ENCODE results near the gene ATG12.

DNA sequence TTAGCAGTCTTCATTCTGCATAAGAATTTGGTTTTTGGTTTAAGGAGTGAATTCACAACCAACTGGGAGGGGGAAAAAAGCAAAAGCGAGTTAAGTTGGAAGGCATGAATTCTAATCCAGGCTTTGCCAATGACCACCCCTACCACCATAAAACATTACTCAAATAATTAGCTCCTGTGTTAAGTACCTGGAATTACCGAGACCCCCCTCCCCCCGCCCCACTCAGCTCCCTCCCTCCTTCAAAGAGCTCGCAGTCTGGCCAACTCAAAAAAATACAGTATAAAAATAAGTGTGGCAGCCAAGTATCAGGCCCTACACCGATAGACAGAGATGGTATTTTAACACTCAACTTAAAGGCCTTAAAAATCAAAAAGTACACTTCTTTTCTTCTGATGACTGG is 492 bp downstream of the ATG12 start:
- TF ChIP-seq RFX5 (IDR thresholded peaks at IDR 0.05; ENCODE audit: low read length) (no peak), ZBTB33 (IDR thresholded peaks at IDR 0.05; ENCODE audit: borderline replicate concordance, low read depth) (no peak), POLR2AphosphoS5 (IDR thresholded peaks at IDR 0.05; ENCODE audit: low read depth, low read length) (no peak), SIN3A (IDR thresholded peaks at IDR 0.05; ENCODE audit: borderline replicate concordance, low read depth, low read length) (no peak), USF2 (IDR thresholded peaks at IDR 0.05; ENCODE audit: borderline replicate concordance, low read depth, low read length) (no peak), FOXM1 (IDR thresholded peaks at IDR 0.05; ENCODE audit: low read depth) (no peak), JUND (IDR thresholded peaks at IDR 0.05) (no peak)
- TF ChIP-seq, protein P1, sequence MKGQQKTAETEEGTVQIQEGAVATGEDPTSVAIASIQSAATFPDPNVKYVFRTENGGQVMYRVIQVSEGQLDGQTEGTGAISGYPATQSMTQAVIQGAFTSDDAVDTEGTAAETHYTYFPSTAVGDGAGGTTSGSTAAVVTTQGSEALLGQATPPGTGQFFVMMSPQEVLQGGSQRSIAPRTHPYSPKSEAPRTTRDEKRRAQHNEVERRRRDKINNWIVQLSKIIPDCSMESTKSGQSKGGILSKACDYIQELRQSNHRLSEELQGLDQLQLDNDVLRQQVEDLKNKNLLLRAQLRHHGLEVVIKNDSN (IDR thresholded peaks at IDR 0.05; ENCODE audit: borderline replicate concordance, low read depth): no peak
- TF ChIP-seq, protein P2, sequence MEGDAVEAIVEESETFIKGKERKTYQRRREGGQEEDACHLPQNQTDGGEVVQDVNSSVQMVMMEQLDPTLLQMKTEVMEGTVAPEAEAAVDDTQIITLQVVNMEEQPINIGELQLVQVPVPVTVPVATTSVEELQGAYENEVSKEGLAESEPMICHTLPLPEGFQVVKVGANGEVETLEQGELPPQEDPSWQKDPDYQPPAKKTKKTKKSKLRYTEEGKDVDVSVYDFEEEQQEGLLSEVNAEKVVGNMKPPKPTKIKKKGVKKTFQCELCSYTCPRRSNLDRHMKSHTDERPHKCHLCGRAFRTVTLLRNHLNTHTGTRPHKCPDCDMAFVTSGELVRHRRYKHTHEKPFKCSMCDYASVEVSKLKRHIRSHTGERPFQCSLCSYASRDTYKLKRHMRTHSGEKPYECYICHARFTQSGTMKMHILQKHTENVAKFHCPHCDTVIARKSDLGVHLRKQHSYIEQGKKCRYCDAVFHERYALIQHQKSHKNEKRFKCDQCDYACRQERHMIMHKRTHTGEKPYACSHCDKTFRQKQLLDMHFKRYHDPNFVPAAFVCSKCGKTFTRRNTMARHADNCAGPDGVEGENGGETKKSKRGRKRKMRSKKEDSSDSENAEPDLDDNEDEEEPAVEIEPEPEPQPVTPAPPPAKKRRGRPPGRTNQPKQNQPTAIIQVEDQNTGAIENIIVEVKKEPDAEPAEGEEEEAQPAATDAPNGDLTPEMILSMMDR (IDR thresholded peaks at IDR 0.05): no peak

Data from SK-N-SH (cell line).